HUES64 (cell line): ENCODE results near the gene PODNL1.

Experiments
- H3K27ac ChIP-seq: 2 replicates; pipeline ENCODE4 v1.7.0; 2013; ENCODE audit warnings: low read depth, low read length, inconsistent platforms
- H3K27me3 ChIP-seq: 2 replicates; pipeline ENCODE4 v1.6.1; 2013; ENCODE audit warnings: mild to moderate bottlenecking, low read length; ENCODE audit not compliant: insufficient read depth
- H3K36me3 ChIP-seq: 2 replicates; pipeline ENCODE4 v1.6.1; 2013; ENCODE audit warnings: mild to moderate bottlenecking, low read length; ENCODE audit not compliant: insufficient read depth
- H3K4me1 ChIP-seq: 2 replicates; pipeline ENCODE4 v1.6.1; 2013; ENCODE audit warnings: mild to moderate bottlenecking, low read length, moderate library complexity; ENCODE audit not compliant: insufficient read depth
- H3K4me3 ChIP-seq: 2 replicates; pipeline ENCODE4 v1.5.1; 2013; ENCODE audit warnings: mild to moderate bottlenecking, low read length, moderate library complexity
- H3K9ac ChIP-seq: 2 replicates; pipeline ENCODE4 v1.6.1; 2013; ENCODE audit warnings: mild to moderate bottlenecking, low read depth, low read length
- H3K9me3 ChIP-seq: 2 replicates; pipeline ENCODE4 v1.6.1; 2013; ENCODE audit warnings: low read depth, low read length; ENCODE audit not compliant: insufficient read depth
- WGBS: fragments of 150-250, 120-280 bp; methylation state at CpG from one replicate; pipeline ENCODE4 v1.1.7; 2013; ENCODE audit warnings: missing lambda C conversion rate; 5-methylcytosine and 5-hydroxymethylcytosine counted together

The PODNL1 gene

GRCh38 chr19:13935765-13936510 lies 2.3 kb downstream of the PODNL1 start:
- H3K4me1 ChIP-seq: peaks cover 14% of the 10 kb centered on the region
- no peak overlapping the region for H3K9ac ChIP-seq
- 69% methylated on average over 21 of the region's 22 CpGs for WGBS
- peaks cover 2% of the 10 kb centered on the region; the same call in 1 of the 2 replicates for H3K27me3 ChIP-seq
- H3K9me3 ChIP-seq: no peaks in the 10 kb centered on the region
- peak overlapping the region; percentile 37; the same call in 1 of the 2 replicates for H3K27ac ChIP-seq
- no peaks in the 10 kb centered on the region for H3K36me3 ChIP-seq
- no peak overlapping the region for H3K4me3 ChIP-seq

DNA sequence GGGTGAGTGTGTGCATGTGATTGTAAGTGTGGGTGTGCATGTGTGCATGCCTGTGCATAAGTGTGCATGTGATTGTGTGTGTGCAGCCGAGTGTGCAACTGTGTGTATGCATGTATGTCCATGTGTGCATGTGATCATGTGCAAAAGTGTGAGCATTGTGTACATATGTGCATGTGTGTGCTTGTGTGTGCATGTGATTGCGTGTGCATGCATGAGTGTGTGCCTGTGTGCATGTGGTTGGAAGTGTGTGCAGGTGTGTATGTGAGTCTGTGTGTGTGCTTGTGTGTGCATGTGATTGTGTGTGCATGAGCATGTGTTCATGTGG lies 3.5 kb downstream of the PODNL1 start:
- Histone ChIP-seq H3K4me3 (no peak overlapping the region), H3K9me3 (no peaks in the 10 kb centered on the region), H3K4me1 (peaks cover 14% of the 10 kb centered on the region), H3K27me3 (peaks cover 2% of the 10 kb centered on the region; the same call in 1 of the 2 replicates), H3K27ac (no peak overlapping the region), H3K9ac (no peak overlapping the region), H3K36me3 (no peaks in the 10 kb centered on the region)
- whole genome bisulfite sequencing: 93% methylated on average over 2 of the region's 2 CpGs

GRCh38 chr19:13932911-13933393 lies 5.3 kb downstream of the PODNL1 start:
- peaks cover 5% of the 10 kb centered on the region for H3K36me3 ChIP-seq
- peaks cover 14% of the 10 kb centered on the region for H3K4me1 ChIP-seq
- H3K27ac ChIP-seq: no peak overlapping the region
- no peaks in the 10 kb centered on the region for H3K27me3 ChIP-seq
- H3K9ac ChIP-seq: no peak overlapping the region
- WGBS: 95% methylated on average over 42 of the region's 42 CpGs
- H3K4me3 ChIP-seq: no peak overlapping the region
- no peaks in the 10 kb centered on the region for H3K9me3 ChIP-seq

DNA sequence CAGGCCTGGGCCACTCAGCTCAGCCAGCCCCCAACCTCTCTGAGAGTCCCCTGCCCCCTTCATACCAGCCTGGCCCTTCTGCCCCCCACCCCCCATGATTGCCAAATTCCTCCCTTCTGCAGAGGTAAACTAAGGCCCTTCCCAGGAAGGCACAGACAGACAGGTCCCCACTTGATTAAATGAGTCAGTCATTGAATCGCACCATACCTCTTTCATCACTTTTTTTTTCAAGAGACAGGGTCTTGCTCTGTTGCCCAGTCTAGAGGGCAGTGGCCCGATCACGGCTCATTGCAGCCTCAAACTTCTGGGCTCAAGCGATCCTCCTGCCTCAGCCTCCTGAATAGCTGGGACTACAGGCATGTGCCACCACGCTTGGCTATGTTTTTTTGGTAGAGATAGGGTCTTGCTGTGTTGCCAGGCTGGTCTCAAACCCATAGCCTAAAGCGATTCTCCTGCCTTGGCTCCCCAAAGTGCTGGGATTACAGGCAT lies 6.0 kb downstream of the PODNL1 start:
- no peak overlapping the region for H3K27ac ChIP-seq
- peaks cover 8% of the 10 kb centered on the region for H3K36me3 ChIP-seq
- 95% methylated on average over 6 of the region's 6 CpGs for WGBS
- no peak overlapping the region for H3K9ac ChIP-seq
- H3K4me3 ChIP-seq: no peak overlapping the region
- H3K27me3 ChIP-seq: no peaks in the 10 kb centered on the region
- H3K4me1 ChIP-seq: peaks cover 8% of the 10 kb centered on the region
- H3K9me3 ChIP-seq: no peaks in the 10 kb centered on the region

- Histone ChIP-seq H3K27me3 (no peaks in the 10 kb centered on the region), H3K4me1 (peaks cover 8% of the 10 kb centered on the region), H3K36me3 (peaks cover 14% of the 10 kb centered on the region), H3K4me3 (no peak overlapping the region), H3K9ac (no peak overlapping the region), H3K9me3 (no peaks in the 10 kb centered on the region), H3K27ac (no peak overlapping the region)
- WGBS: 93% methylated on average over 30 of the region's 30 CpGs
Measured at GRCh38 chr19:13931391-13932148, 6.6 kb downstream of the PODNL1 start.

GRCh38 chr19:13930402-13930801 lies 7.8 kb downstream of the PODNL1 start:
- no peak overlapping the region for H3K4me3 ChIP-seq
- H3K27ac ChIP-seq: no peak overlapping the region
- no peaks in the 10 kb centered on the region for H3K4me1 ChIP-seq
- peaks cover 21% of the 10 kb centered on the region for H3K36me3 ChIP-seq
- WGBS: 92% methylated on average over 17 of the region's 17 CpGs
- H3K9me3 ChIP-seq: no peaks in the 10 kb centered on the region
- no peak overlapping the region for H3K9ac ChIP-seq
- H3K27me3 ChIP-seq: no peaks in the 10 kb centered on the region

GRCh38 chr19:13929956-13930355 lies 8.3 kb downstream of the PODNL1 start:
- Histone ChIP-seq H3K4me3 (no peak overlapping the region), H3K4me1 (no peaks in the 10 kb centered on the region), H3K27ac (no peak overlapping the region), H3K9me3 (no peaks in the 10 kb centered on the region), H3K36me3 (peaks cover 25% of the 10 kb centered on the region), H3K27me3 (no peaks in the 10 kb centered on the region), H3K9ac (no peak overlapping the region)
- WGBS: 96% methylated on average over 15 of the region's 17 CpGs

DNA sequence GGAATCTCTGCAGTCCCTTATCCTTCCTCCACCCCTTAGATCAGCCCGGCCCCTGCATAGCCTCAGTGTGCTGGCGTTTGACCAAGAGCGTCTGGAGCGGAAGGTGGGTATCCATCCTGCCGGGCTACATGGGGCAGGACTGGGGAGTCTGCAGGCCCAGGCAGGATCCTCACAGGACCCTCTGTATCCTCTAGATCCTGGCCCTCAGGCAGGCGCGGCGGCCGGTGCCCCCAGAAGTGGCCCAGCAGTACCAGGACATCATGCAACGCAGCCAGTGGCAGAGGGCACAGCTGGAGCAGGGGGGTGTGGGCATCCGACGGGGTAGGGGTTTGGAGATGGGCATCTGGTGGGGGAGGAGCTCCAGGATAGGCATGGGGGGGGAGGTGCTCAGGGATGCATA lies 8.9 kb downstream of the PODNL1 start:
- no peak overlapping the region for H3K4me3 ChIP-seq
- H3K9ac ChIP-seq: no peak overlapping the region
- no peaks in the 10 kb centered on the region for H3K27me3 ChIP-seq
- peaks cover 31% of the 10 kb centered on the region for H3K36me3 ChIP-seq
- H3K4me1 ChIP-seq: no peaks in the 10 kb centered on the region
- H3K27ac ChIP-seq: no peak overlapping the region
- H3K9me3 ChIP-seq: no peaks in the 10 kb centered on the region
- WGBS: 95% methylated on average over 12 of the region's 12 CpGs

DNA sequence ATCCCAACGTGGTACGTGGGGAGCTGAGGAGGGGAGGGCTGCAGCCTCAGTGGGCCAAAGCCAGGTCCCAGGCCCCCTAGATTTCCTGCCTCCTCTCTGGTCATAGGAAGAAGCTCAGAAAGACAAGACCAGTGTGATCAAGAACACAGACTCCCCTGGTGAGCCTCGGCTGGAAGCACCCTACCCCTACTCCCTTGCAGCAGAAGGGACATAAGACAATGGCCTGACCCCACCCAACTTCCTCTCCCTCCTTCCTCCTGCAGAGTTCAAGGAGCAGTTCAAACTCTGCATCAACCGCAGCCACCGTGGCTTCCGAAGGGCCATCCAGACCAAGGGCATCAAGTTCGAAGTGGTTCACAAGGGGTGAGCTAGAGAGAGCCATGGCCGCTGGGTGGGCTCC lies 11.5 kb downstream of the PODNL1 start:
- 97% methylated on average over 8 of the region's 8 CpGs for WGBS
- peaks cover 48% of the 10 kb centered on the region for H3K36me3 ChIP-seq
- H3K27me3 ChIP-seq: no peaks in the 10 kb centered on the region
- no peak overlapping the region for H3K4me3 ChIP-seq
- H3K4me1 ChIP-seq: no peaks in the 10 kb centered on the region
- H3K9me3 ChIP-seq: no peaks in the 10 kb centered on the region
- no peak overlapping the region for H3K27ac ChIP-seq
- no peak overlapping the region for H3K9ac ChIP-seq

DNA sequence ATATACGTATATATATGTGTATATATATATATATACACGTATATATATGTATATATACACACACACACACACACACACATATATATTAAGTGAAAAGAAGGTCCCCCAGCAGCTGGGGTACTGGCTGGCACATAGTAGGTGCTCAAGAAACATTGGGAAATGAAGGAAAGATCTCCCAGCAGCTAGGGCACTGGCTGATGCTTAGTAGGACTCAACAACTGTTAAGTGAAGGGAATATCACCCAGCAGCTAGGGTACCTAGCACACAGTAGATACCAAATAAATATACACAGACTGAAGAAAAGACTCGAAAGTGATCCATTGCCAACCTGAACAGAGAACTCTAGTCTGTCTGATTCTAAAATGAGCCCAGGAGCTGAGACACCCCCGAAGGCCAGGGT lies 12.2 kb downstream of the PODNL1 start:
- H3K27ac ChIP-seq: no peak overlapping the region
- no peak overlapping the region for H3K4me3 ChIP-seq
- H3K27me3 ChIP-seq: no peaks in the 10 kb centered on the region
- no peak overlapping the region for H3K9ac ChIP-seq
- WGBS: 94% methylated on average over 2 of the region's 4 CpGs
- H3K4me1 ChIP-seq: no peaks in the 10 kb centered on the region
- peaks cover 3% of the 10 kb centered on the region for H3K9me3 ChIP-seq
- H3K36me3 ChIP-seq: peaks cover 55% of the 10 kb centered on the region

DNA sequence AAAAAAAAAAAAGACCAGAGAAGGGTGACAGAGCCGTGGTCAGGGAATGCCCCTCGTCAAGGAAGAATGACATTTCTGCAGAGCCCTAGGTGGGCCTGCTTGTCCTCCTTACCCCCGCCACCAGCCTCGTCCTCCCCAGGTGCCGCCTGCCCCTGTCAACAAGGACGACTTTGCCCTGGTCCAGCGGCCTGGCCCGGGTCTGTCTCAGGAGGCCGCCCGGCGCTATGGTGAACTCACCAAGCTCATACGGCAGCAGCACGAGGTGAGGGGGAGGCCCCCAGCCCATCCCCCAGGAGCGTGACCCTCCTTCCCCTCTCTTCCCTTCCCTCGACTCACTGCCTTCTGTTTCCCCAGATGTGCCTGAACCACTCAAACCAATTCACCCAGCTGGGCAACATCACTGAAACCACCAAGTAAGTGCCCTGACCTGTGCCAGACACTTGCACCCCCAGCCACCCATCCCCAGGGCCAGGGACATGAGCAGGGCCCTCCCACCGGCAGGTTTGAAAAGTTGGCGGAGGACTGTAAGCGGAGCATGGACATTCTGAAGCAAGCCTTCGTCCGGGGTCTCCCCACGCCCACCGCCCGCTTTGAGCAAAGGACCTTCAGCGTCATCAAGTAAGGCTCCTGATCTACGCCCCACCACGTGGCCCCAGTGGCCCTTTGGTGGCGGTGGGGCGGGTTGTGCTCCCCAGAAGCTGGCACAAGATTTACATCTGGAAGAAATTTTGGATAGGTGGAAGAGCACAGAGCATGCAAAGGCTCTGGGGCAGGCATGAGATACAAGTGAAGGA lies 14.8 kb downstream of the PODNL1 start:
- 96% methylated on average over 28 of the region's 28 CpGs for WGBS
- Histone ChIP-seq H3K27ac (no peak overlapping the region), H3K9me3 (peaks cover 8% of the 10 kb centered on the region), H3K36me3 (peaks cover 76% of the 10 kb centered on the region), H3K4me1 (no peaks in the 10 kb centered on the region), H3K9ac (no peak overlapping the region), H3K27me3 (no peaks in the 10 kb centered on the region), H3K4me3 (no peak overlapping the region)
